GM18858 (cell line): ENCODE results near the gene PTPRN.

Experiments
- ATAC-seq: cut with Tn5 transposase; IDR thresholded peaks from one replicate; pipeline ENCODE4 v1.9.1; 2021; ENCODE audit not compliant: unreplicated experiment

The PTPRN gene

DNA sequence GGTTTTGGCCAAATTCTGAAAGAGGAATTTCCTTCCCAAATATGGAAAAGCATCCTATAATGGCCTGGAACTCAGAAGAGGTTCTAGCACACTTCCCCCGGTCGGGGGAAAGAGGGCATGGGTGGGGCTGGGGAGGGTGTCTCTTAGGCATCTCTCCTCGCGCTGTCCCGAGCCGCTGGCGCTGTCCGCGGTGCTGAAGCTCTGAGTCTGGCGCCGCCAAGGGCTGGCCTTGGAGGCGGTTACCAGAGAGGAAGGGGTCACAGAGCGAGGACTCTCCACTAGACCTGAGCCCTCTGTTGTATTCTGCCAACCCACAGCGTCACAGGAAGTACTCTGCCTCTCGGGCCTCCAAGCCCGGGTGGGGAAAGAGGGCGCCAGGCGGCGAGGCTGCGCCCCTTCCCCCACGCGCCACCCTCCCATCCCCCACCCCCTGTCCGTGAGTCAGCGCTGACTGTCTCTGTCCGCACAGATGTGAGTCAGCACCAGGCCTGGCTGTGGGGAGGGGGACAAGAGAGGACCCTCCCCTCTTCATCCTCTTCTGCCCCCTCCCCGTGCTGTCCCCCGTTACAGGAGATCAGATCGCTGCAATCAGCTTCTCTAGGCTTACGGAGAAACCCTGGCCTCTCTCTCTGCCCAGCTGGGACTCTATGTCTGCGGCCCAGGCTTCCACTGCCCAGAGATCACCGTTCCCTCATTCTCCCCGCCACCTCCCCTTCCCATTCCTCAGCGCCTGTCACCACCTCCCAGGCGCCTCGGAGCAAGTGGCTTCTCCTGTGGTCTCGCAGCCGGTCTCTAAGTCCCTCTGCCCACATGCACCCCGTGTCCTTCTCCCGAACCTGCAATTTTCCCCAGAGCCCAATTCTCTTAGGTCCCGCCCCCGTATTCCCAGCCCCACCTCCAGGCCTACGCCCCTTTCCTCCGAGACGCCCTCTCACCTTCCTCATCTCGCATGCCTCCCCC is 779 bp downstream of the PTPRN start:
- no peak for ATAC-seq

DNA sequence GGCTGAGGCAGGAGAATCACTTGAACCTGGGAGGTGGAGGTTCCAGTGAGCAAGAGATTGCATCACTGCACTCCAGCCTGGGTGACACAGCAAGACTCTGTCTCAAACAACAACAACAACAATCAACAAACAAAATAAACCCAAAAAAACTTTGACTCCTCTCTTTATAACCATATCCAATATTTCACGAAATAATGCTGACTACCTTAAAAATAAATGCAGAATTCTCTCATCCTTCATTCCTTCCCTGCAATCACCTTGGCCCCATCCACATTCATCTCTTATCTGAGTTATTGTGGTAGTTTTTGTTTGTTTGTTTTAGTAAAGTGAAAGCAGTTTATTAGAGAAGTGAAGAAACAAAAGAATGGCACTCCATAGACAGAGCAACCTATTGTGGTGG is 3.2 kb downstream of the PTPRN start:
- ATAC-seq, result no peak

DNA sequence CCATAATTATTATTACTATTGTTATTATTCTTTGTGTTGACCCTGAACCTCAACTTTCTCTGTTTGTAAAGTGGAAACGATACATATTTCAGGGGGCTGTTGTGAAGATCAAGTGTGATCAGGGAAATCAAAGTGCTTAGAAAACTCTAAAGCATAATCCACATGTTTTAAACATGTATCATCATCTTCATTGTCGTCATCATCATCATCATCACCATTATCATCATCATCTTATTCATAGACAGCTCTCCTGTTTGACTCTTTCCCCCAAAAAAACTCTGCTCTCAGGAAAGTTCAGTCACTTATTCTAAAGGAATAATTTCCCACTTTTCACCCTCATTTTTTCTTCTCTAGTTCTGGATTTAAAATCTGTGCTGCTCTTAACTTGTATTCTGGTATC is 5.0 kb downstream of the PTPRN start:
- ATAC-seq, result no peak

DNA sequence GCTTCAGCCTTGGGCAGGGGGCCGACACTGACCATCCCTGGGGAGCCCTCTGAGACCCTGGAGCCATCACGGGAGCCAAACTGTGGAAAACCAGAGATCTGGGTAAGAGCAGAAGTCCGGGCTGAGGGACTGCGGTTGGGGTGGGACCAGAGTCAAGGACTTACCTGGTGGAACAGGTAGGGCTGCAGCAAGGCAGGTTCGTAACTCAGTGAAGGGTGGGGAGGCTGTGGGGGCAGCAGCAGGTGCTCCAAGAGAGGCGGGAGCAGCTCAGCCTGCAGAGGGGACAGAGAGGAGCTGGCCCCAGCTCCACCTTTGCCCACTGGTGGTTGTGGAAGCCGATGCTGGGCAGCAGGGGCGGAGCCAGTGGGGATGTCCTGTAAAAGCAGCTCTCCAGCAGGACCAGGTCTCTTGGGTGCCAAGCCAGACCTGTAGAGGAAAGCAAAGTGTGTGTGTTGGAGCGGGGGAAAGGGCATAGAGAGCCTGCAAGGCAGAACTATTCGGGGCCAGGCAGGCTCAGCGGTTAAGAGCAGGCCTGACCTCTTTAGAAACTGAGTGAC is 6.7 kb downstream of the PTPRN start:
- ATAC-seq, result no peak

DNA sequence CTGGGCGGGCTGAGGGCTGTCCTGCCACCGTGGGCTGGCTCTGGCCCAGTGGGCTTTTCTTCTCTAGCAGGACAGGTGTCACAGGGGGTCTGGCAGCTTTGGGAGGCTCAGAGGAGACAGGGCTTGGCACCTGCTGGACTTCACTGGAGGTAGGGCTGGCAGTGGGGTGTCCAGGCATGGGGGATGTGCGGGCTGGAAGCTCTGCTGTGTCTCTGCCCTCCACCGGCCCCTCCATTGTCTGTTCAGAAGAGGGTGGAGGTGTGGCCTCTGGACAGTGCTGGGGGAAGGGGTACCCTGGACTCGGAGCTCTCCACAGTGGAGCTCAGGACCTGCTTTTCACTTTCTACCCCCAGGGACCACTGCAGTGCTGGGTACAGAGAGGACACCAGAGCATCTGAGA is 9.2 kb downstream of the PTPRN start:
- ATAC-seq, result no peak

DNA sequence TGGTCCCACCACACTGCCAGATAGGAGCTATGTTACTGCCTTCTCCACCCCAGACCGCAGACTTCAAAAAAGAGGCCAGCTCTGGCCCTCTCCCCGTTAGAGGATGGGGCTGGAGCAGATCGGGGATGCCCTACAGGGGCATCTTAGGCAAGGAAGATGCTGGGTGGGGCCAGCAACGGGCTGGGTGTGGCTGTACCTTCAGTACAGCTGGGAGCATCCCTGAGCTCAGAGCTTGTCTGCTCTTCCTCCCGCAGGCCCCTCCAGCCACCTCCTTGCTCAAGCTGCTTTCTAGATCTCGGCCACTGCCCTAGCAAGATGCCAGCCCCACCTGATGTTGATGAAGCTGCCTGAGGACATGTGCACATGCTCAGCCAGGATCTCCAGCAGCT is 9.8 kb downstream of the PTPRN start:
- no peak for ATAC-seq

DNA sequence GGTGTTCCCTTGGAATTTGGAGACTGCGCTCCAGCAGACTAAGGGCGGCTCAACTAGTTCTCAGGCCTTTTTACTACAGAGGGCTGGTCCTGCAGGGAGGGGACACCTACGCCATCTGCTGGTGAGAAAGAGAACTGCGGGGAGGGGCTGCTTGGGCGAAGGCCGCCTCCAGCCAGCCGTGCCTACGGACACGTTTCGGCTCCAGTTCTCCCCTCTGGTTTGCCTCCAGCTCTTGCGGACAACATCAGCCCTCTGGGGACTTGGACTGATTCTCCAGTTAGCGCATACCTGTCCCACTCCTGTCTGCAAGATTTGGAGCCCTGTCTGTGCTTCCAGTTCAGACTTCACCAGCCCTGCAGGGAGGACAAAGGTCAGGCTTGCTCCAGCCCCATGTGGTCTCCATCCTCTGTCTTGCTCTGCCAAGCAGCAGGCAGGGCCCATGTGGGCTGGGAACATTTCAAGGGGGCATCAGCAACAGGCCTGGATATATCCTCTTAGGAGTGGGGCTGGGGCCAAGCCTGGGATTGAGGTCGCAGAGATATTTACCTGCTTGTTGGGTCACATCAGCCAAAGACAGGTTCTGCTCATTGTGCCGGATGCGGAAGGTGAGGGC is 10.3 kb downstream of the PTPRN start:
- ATAC-seq, result no peak

DNA sequence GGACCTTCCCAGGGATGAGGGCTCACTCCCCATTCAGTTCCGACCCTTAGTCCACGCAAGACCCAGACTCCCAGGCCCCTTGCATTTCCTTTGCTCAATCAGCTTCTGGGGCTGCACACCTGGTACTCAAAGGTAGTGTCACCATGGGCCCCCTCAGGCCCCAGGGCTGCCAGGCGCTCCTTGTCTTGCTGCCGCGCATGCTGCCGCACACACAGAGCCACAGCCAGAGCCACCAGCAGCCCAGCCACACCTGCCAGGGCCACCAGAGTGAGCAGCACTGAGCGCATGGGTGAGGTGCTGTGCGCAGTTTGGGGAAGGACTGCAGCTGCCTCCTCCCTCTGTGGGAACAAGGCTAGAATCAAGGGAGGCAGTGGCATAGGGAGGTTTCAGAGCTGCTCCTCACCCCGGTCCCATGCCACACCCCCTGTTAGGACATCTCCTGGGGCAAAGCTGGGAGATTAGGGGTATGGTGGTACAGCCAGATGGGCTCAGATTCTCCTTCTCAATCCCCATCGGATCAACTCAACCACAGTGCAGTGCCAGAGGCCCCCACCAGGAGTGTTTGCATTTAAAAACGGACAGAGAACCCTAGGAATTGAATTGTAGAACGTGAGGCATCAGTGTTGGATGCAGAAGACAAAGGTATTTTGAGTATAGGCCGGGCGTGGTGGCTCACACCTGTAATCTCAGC is 11.3 kb downstream of the PTPRN start:
- no peak for ATAC-seq

DNA sequence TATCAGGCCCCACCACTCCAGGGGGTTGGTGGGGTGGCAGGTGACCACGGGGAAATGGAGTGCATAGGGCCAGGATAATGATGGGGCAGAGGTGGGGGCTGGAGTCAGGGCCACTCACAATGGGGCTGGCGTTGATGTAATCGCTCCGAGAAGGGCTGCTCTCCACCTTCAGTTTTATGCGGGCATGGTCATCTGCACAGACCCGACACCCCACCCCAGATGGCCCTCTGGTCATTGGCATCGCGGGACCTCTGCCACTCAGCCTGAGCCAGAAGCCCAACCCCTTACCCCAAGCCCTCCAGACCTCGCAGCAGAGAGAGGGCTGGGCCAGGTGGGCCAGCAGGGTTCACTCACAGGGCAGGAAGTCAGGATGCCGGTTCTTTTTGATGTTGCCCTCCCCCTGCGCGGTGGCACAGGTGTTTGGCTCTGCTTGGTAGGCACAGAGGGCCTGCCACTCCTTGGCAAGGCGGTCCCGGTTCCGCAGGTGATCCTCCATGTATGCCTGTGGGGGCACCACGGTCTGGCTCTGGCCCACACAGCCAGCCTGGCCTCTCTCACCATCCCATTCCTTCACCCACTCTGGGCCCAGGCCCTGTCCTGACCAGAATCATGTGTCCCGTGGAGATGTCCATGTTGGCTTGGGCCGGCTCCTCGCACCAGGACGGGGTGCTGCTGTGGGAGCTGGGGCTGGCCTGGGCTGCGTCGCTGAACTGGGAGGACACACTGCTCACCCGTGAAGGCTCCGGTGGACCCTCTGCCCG is 12.4 kb downstream of the PTPRN start:
- ATAC-seq, result no peak

DNA sequence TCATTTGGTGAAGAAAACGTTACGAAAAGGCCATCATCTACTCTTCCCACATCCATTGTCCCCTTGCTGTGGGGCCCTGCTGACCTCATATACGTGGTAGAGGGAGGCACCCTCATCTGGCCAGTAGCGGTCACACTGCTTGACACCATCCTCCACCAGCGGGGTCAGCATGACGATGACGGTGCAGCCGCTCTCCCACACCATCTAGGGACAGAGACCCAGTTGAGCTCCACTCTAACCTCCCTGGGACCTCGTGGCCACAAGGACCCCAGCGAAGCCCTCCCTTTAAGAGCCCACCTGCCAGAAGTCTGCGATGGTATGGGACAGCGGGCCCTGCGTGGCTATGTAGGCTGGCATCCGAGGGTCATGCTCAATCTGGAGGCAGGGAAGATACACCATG is 13.1 kb downstream of the PTPRN start:
- ATAC-seq, result no peak

DNA sequence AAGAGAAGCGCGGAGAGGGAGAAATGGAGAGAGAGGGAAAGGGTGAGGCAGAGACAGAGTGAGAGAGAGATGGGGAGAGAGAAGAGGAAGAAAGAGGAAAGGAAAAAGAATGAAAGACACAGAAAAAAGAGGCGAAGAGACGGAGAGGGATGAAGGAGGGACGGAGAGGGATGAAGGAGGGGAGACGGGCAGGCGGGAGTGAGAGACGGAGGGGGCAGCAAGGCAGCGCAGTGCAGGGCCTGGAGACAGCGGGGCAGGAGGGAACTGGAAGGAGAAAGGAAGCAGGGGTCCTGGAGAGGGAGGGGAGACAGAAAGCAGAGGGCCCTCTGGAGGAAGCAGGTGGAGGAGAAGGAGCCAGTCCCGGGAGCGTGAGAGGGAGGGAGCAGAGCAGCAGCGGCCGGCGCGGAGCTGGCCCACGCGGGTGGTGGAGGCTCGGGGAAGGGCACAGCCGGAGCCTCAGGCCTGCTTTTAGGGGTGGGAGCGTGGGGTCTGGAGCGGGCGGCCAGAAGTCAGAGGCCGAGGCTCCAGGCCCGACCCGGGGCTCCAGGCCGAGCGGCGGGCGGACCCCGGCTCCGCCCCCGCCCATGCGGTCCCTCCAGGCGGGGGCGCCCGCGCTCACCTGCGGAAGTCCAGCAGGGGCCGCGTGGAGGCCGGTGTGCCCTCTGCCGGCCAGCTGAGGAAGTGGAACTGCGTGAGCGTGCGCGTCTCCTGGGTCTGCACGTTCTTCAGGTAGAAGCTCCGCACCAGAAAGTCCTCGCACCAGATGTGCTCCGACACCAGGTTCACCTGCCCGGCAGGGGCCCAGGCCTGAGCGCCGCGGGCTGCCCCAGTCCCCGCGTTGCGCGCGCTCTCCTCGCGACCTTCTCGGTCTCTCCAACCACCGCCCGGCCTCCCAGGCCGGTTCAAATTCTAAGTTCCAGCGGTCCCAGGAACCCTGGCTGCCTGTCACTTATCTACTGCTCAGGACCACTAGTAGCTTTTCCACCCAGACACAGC is 14.5 kb downstream of the PTPRN start:
- ATAC-seq, result peak; percentile 77

DNA sequence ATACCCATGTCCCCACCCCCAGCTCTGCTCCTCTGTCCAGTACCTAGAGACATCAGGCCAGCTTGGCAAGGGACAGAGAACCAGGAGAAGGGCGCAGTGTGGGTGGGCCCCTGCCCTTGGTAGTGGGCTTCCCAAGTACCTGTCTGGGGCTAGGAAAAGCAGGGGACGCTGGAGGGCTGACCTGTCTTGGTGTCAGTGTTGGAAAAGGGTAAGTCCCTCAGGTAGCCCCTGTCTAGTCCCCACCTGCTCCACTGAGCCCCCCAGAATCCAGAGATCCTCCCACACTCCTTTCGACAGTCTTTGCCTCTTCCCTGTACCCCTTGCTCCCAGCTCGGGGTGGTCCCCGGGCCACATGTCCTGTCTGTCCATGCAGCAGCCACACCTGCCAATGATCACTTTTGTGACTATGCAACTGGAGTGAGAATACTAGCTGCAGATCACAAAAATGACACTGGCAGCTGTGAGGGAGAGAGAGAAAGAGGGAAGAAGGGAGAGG is 15.4 kb downstream of the PTPRN start:
- no peak for ATAC-seq

DNA sequence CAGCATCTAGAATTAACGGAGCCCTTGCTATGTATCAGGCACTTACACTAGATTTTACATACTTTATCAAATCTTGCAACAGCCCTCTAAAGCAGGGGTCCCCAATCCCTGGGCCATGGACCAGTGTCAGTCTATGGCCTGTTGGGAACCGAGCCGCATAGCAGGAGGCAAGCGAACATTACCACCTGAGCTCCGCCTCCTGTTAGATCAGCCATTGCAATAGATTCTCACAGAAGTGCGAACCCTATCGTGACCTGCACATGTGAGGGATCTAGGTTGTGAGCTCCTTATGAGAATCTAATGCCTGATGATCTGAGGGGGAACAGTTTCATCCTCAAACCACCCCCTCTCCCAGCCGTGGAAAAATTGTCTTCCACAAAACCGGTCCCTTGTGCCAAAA is 16.6 kb downstream of the PTPRN start:
- ATAC-seq, result no peak

DNA sequence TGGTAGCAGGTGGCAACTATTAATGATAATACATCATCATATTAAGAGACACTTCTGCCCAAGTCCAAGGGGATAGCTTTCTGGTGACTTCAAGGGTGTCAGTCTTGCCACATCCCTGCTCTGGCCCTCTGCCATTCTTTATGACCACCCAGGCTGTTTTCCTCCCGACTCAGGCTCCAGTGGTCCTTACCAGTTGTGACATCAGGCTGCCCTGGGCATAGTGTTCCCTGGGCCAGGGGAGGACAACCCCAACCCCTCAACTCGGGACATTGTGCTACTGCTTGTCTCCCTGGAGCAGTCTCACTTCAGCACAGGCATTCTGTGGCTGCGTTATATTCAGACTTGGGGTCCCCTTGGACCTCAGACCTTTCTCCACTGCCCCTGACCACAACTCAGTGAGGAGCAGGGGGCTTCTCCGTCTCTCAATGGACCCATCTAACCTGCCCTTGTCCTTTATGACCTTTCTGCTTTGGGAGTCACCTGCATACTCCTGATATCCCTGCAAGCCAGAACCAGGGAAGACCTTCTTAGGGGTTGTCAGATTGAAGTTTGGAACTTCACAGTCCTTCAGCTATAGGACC is 17.2 kb downstream of the PTPRN start:
- ATAC-seq, result no peak

DNA sequence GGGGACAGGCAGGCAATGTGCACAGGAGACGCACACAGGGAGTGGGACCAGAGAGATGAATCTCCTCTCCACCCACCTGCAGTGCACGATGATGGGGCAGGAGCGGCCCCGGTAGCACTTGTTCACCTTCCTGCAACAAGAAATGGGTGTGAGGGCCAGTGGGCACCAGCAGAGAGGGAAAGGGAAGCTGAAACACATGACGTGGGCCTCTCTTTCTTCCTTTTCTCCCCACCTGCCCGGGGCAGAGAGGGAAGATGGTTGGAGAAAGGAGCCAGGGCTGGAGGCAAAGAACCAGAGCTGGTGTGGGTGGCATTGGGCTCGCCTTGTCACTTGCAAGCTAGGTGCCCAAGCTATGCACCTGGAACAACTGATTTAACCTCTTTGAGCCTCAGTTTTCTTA is 17.8 kb downstream of the PTPRN start:
- ATAC-seq, result no peak

DNA sequence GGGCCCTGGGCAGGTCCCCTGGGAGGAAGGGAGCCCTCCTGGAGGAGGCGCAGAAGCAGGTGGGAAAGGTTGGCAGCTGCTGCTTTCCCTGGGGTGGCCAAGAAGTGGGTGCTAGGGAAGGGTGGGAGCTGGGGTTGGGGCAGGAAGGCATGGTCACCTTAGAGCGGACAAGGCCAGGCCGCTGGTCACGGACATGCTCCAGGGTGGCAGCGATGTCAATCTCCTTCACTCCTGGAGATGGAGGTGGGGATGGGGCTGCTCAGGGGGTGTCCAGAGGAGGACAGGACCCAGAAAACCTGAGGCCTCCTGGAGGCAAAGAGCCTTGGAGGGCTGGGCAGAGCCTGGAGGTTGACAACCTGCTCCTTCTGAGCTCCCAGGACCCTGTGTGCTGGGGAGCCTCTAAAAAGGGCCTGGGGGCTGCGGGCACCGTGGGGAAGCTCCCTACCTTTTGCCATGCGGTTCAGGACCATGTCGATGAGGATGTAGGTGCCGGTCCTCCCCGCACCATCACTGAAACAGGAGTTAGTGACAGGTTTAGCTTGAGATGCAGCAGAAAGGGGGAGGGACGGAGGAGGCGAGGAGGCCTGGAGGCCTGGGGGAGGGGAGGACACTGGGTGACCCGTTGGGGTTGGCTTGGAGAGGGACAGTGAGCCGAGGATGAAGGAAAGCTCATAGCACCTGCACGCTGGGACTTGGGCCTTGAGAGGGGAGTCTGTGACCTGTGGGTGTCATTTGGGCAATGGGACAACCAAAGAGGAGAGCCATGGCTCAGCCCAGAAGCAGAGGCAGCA is 18.6 kb downstream of the PTPRN start:
- no peak for ATAC-seq

DNA sequence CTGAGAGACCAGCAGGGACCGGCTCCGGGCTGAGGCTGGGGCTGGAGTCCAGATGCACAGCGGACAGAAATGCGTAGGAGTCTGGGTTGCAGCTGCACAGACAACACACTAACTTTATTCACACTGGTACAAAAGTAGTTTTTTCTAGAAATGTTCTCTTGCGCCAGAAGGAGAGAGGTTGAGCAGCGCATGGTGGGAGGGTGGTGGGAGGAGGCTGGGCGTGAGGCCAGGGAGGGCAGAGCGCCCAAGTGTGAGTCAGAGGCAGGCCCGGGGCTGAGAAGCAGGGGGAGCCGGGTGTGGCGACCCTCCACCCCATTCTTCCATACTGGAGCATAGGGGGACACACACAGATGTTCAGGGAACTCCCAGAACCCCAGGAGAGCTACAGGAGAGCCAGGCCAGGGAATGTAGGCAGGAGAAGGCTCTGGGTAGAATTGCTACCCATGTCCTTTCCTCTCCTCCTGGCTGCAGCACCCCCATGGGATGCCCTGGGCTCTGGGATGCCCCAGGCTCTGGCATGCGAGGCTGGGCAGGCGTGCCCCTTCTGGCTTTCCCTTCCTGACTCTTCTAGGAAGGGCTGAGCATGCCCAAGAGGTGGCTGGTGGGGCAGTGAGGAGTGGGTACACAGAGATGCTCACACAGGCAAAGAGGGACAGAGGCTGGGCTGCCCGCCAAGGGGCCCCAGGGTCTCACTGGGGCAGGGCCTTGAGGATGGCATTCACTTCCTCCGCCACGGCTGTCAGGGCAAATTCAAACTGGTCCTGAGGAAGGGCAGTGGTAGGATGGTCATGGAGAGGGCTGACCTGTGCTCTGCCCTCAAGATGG is 19.5 kb downstream of the PTPRN start:
- ATAC-seq, result no peak

DNA sequence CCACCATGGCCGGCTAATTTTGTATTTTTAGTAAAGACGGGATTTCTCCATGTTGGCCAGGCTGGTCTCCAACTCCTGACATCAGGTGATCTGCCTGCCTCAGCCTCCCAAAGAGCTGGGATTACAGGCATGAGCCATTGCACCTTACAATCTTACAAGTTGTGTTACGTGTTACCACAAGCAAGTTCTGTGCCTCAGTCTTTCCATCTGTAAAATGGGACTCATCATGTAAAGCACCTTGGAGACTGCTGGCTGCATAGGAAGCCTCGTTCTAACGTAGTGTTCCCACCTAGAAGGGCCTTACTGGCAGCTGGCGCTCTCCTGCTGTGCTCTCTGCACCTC is 20.0 kb downstream of the PTPRN start:
- ATAC-seq, result no peak
